Fibroblast of upper back skin (primary cell): Measurements from ENCODE around the gene MLC1.
"Not testable (repeated sequence)": the region's sequence is repeated elsewhere in the genome, so short reads cannot be mapped to it uniquely, and the experiment has no call there.

ENCODE experiments used
- DNase-seq: peaks from one replicate; pipeline ENCODE4 v3.0.0-alpha.2; 2013

Gene MLC1

GRCh38 chr22:50101870-50102565, 16.8 kb upstream of the MLC1 start:
- no peak for DNase-seq

GRCh38 chr22:50098052-50098451, 12.8 kb upstream of the MLC1 start:
- no peak for DNase-seq

- DNase-seq, result no peak
Observed at GRCh38 chr22:50092342-50092741, 7.1 kb upstream of the MLC1 start.

- DNase-seq, result no peak
Observed at GRCh38 chr22:50091092-50091768, 6.0 kb upstream of the MLC1 start.

GRCh38 chr22:50090412-50090714, 5.1 kb upstream of the MLC1 start:
- no peak for DNase-seq

GRCh38 chr22:50089682-50090411, 4.6 kb upstream of the MLC1 start, which contains the start of gene MOV10L1:
Gene MOV10L1, plus strand, starts transcription at chr22:50090006. Its CDS starts 83 bp downstream, at chr22:50090089.
- peak; percentile 19 for DNase-seq

GRCh38 chr22:50089231-50089630, 4.0 kb upstream of the MLC1 start:
- no peak for DNase-seq

- no peak for DNase-seq
Observed at GRCh38 chr22:50088096-50088495, 2.9 kb upstream of the MLC1 start.

GRCh38 chr22:50087646-50088045, 2.4 kb upstream of the MLC1 start:
- DNase-seq, result no peak

- DNase-seq, result not testable (repeated sequence)
Observed at GRCh38 chr22:50086975-50087374, 1.7 kb upstream of the MLC1 start.

- peak; percentile 10 for DNase-seq
Observed at GRCh38 chr22:50086526-50086925, 1.3 kb upstream of the MLC1 start.

- no peak for DNase-seq
Observed at GRCh38 chr22:50084614-50085021, 608 bp downstream of the MLC1 start.

GRCh38 chr22:50084080-50084477, 1.1 kb downstream of the MLC1 start:
- no peak for DNase-seq

- no peak for DNase-seq
Observed at GRCh38 chr22:50083462-50084079, 1.7 kb downstream of the MLC1 start.

- no peak for DNase-seq
Observed at GRCh38 chr22:50082961-50083461, 2.2 kb downstream of the MLC1 start.

GRCh38 chr22:50082197-50082715, 3.0 kb downstream of the MLC1 start:
- no peak for DNase-seq

- DNase-seq, result no peak
Observed at GRCh38 chr22:50081426-50082196, 3.6 kb downstream of the MLC1 start.

- no peak for DNase-seq
Observed at GRCh38 chr22:50080077-50080465, 5.2 kb downstream of the MLC1 start.

- no peak for DNase-seq
Observed at GRCh38 chr22:50078761-50079160, 6.5 kb downstream of the MLC1 start.

- no peak for DNase-seq
Observed at GRCh38 chr22:50078246-50078645, 7.0 kb downstream of the MLC1 start.

- no peak for DNase-seq
Observed at GRCh38 chr22:50076646-50077535, 8.3 kb downstream of the MLC1 start.
